ENCODE results near the gene ZNF687.
A peak's percentile ranks its signal among the peaks of the same experiment; 100 is the strongest.

Gene ZNF687

DNA sequence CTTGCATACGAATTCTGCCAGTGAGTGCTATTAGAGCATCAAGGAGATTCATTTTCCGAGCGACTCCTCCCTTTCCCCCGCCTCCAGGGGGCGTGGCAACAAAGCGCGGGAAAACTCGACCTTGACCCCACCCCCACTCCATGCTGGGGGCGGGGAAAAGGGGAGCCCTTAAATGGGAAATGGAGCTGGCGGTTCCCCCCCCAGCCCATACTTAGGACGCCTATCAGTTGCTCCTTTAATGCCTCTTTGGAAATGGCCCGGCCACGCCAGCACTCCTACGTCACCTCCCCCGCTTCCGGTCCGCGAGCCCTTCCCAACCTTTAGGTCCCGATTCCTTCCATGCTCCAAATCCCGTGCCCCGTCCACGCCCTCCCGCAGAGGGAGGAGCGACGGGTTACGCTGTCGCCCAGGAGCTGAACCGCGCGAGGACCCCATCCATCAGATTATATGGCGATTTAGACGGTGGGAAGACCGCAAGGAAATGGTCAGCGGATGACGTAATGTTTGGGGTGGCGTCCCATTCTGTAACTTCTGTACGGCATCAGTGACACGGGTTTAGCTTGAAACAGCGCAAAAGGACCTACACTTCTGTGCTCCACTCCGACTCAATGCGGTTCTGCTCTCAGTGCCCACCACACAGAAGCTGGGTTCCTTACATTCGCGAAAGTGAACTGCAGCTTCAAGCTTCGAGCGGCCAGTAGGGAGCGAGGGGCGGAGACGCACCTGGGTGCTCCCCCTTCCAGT, 702 bp upstream of the ZNF687 start:
- DNase-seq, result peak; percentile 97

DNA sequence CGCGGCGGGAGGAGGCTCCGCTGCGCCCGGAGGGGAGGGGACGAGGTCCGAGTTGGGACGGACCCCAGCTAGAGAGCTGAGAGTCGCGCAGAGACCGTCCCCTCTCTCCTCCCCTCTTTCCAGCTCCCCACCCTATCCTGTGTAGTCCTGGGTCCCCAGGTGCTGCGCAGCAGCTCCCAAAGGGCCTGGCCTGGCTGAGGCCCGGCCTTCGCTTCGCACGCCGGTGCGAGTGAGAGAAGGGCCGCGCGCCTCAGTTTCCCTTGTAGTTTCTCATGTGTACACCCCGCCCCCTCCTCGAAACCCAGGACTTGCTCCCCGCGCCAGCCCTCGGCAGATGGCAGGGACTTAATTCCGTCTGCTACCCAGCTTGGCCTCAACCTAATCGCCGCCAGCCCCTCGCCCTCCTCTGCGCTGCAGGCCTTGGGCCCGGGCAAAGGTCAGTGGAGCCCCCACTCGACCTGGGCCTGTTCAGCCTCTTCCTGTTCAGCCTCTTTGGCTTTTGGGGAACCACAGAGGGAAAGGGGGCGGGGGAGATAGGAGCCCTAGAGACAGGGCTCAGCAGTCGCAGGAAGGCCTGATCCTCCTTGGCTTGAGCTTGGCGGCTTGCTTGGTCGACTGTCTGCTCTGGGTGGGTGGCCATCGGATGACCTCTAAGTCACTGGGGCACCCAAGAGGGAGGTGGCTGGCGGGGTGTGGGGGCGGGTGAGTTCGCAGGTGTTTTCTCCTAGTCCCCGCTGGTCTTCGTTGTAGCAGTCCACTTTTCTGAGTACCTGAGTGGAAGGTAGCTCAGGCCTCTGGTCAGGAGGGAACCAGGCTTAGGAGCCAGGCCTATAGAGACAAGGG, 1.0 kb downstream of the ZNF687 start:
- no peak for DNase-seq

DNA sequence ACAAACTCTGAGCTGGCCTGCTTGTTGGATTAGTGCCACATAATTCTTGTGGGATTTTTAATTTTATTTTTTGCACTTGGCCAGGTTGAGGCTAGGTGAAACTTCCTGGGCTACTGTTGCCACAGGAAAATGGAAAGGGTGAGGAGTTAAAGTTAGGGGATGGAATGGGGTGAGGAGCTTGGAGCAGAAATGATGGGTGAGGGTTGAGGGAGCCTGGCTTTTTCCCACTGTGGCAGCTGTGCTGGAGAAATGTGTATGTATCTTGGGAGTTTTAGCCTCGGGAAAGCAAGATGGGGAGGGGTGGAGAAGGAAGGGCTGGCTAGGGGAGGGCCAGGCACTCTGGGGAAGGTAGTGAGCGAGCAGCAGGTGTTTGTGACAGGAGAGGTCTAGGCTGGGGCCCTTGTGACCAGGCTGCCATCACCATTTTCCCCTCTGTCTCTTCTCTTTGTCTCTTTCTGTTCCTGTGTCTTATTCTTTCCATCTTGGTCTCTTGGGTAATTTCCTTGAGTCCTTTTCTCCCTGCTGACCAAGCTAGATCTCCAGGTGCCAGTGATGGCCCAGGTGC, 2.0 kb downstream of the ZNF687 start:
- DNase-seq, result no peak

DNA sequence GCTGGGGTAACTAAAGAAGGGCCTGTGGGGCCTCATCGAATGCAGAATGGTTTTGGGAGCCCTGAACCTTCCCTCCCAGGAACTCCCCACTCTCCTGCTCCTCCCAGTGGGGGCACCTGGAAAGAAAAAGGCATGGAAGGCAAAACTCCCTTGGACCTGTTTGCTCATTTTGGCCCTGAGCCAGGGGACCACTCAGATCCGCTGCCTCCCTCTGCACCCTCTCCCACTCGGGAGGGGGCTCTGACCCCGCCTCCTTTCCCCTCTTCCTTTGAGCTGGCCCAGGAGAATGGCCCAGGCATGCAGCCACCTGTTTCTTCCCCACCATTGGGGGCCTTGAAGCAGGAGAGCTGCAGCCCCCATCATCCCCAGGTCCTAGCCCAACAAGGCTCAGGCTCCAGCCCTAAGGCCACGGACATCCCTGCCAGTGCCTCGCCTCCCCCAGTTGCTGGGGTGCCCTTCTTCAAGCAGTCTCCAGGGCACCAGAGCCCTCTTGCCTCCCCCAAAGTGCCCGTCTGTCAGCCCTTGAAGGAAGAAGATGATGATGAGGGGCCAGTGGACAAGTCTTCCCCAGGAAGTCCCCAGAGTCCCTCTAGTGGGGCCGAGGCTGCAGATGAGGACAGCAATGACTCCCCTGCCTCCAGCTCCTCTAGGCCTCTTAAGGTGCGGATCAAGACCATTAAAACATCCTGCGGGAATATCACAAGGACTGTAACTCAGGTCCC, 4.7 kb downstream of the ZNF687 start:
- no peak for DNase-seq

DNA sequence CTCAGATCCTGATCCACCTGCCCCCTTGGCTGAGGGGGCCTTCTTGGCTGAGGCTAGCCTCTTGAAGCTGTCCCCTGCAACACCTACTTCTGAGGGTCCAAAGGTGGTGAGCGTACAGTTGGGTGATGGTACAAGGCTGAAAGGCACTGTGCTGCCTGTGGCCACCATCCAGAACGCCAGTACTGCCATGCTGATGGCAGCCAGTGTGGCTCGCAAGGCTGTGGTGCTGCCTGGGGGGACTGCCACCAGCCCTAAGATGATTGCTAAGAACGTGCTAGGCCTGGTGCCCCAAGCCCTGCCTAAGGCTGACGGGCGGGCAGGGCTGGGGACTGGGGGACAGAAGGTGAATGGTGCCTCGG, 5.2 kb downstream of the ZNF687 start:
- DNase-seq, result no peak

DNA sequence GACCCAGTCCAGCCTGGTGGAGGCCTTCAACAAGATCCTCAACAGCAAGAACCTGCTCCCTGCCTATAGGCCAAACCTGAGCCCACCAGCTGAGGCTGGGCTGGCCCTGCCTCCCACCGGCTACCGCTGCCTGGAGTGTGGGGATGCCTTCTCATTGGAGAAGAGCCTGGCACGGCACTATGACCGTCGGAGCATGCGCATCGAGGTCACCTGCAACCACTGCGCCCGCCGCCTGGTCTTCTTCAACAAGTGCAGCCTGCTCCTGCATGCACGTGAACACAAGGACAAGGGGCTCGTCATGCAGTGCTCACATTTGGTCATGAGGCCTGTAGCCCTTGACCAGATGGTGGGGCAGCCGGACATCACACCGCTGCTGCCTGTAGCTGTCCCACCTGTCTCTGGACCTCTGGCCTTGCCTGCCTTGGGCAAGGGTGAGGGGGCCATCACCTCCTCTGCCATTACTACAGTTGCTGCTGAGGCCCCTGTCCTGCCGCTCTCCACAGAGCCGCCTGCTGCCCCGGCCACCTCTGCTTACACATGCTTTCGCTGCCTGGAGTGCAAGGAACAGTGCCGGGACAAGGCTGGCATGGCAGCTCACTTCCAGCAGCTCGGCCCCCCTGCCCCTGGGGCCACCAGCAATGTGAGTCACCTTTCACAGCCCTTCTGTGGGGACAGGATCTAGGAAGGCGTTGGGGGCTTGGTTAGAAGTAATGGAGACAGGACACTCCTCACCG, 5.8 kb downstream of the ZNF687 start:
- no peak for DNase-seq

DNA sequence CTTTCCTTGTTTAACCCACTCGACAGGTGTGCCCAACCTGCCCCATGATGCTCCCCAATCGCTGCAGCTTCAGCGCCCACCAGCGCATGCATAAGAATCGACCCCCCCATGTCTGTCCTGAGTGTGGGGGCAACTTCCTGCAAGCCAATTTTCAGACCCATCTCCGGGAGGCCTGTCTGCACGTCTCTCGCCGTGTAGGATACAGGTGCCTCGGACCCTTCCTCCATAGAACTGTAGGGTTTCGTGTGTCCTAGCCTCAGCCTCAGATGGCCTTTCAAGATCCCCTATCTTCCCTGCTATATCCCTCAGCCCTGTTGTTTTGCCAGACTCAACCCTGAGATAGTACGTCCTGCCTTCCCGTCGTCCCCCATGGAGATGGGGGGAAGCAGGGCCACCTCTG, 6.4 kb downstream of the ZNF687 start:
- no peak for DNase-seq

DNA sequence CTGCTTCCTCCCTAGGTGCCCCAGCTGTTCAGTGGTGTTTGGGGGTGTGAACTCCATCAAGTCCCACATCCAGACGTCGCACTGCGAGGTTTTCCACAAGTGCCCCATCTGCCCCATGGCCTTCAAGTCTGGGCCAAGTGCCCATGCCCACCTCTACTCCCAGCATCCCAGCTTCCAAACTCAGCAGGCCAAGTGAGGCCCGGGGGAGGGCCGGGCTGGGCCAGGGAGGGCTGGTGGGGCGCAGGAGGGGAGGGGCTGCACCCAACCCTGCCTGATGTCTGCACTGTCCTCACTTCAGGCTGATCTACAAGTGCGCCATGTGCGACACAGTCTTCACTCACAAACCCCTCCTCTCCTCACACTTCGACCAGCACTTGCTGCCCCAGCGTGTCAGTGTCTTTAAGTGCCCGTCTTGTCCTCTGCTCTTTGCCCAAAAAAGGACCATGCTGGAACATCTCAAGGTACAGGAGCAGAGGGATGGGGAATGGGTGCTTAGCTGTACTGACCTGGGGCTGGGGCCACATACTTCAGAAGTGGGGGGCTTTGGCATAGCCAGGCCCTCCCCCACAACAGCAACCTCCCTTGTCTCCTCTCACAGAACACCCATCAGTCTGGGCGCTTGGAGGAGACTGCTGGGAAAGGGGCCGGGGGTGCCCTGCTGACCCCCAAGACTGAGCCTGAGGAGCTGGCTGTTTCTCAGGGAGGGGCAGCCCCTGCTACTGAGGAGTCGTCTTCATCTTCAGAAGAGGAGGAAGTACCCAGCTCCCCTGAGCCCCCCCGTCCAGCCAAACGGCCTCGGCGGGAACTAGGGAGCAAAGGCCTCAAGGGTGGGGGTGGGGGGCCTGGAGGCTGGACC, 7.2 kb downstream of the ZNF687 start:
- DNase-seq, result no peak

DNA sequence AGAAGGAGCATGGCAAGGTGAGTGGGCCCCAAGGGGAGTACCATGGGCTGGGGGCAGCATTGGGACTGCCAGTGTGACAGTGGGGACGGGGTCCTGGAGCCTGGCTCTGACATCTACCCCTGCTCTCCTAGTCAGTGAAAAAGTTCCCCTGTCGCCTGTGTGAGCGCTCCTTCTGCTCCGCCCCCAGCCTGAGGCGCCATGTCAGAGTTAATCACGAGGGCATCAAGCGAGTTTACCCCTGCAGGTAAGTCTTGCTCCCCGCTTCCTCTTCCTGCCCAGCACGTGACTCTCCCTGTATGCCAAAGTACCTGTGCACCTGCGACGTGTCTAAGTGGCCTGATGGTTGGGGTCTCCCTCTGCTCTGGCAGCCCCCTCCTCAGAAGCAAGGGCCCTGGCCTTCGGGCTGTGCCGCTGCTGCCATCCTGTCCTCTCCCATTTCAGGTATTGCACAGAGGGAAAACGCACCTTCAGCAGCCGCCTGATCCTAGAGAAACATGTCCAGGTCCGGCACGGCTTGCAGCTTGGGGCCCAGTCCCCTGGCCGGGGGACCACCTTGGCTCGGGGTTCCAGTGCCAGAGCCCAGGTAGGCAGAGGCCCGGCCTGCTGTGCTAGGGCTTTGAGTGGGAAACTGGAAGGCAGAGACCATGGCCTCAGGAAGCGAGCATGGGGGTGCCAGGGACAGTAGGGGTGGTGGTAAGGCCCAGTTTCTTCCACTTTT, 8.1 kb downstream of the ZNF687 start:
- DNase-seq, result no peak

DNA sequence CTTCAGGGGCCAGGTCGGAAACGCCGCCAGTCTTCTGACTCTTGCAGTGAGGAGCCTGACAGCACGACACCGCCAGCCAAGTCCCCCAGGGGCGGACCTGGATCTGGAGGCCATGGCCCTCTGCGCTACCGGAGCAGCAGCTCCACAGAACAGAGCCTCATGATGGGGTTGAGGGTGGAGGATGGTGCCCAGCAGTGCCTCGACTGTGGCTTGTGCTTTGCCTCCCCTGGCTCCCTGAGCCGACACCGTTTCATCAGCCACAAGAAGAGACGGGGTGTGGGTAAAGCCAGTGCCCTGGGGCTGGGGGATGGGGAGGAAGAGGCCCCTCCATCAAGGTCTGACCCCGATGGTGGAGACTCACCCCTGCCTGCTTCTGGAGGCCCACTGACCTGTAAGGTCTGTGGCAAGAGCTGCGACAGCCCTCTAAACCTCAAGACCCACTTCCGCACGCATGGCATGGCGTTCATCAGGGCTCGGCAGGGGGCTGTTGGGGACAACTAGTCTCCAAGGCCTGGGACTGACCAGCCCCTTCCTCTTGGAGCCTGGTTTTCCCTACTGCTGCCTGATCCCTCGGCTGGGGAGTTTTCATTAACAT, 8.7 kb downstream of the ZNF687 start:
- DNase-seq, result no peak

DNA sequence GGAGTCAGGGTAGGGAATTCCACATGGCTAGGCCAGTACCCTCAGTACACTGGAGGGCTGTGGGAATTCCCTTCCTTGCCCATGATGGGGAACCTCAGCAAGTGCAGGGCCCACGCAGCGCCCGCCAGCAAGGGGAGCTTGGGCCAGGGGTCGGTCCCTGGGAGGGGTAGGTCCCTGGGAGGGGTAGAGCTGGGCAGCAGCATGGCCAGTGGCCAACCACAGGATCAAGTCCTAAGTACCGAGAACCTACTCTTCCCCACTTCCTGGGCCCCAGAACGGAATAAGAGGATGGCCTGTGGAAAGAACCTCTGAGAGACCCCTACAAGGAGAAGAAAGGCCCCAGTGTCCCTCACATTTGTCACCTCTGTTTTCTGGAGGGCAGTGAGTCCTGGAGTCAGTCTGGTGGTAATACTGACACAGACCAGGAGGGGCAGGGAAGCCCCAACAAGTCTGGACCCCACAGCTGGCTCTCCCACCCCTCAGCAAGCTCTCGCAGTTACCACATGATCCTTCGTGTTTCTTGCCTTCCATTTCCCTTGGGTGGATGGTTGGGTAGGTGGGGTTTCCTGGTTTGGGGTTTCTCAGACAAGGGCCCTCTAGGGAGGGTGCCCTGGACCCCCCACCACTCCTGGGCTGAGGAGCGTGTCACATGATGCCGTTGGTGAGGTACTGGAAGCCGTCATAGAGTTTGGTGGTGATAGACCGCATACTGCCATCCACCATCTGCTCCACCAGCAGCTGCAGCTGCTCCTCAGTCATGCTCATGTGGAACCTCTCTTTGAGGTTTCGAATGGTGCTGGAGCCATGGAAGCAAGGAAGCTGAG, 10.3 kb downstream of the ZNF687 start:
- DNase-seq, result no peak

DNA sequence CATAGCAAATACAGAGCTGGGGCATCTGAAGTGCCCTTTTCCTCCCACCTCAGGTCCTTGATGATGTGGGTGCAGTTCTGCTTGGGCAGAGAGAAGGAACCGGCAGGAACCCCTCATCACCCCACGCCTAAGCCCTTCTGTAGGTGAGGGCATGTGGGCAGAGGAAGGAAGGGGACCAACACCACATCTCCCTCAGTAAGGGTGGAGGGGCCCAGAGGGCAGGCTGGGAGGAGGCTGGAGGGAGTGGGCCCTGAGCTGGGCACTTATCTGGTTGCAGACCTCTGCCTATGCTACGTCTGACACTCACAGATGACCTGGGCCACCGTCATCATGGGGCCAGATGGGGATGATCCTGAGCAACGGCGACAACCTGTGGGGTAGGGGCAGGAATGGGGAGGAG, 11.0 kb downstream of the ZNF687 start:
- no peak for DNase-seq

DNA sequence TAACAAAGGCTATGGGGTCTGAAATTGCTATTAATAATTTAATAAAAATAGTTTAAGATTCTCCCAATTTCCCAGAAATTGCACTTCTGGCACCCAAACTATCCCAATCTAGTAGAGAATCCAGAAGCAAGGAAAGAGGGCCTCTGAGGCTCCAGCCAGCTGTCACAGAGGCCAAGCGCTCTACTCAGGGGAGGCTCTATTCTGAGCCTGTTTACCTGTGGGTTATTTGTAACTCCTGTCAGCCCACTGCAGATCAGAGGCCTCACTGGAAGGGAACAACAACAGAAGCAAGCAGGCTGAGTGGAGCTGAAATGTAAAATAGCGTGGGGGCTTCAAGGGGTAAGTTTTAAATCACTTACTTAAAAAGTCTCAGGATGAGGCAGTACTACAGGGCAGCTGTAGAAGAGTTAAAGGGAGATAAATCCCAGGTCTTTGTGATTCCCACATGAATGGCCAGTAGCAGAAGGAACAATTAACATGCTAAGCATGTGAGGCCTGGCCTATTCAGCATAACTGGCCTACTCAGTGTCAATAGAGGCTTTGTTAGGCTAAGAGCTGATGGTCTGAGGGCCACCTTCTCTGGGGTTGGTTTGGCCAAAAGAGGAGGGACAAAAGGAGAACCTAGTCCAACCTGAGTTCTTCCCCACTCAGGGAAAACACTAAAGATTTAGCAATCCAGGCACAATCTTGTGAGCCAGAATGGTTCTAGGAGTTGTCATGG, 12.8 kb downstream of the ZNF687 start:
- no peak for DNase-seq

DNA sequence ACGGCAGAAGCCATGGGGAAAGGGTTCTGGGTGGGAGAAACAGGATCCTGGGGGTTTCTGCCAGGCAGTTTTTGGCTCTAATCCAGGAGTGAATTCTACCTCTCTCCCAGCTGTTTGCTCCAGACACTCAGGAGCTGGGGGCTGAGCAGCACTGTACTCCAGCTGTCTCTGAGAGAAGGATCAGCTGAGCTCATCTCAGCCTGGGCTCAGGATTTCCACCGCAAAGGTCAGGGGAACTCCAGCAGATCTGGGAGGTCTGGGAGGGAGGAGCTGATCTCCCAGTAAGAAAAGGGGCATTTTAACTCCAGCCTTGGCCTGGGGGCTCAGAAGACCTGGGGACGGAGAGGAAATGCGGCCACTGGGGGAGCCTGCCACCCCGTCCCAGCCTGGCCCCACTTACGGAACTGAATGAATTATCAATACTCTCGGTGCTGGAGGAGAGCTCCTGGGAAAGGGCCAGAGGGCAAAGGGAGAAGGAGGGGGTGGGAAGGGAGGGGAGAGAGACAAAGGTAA, 27.8 kb downstream of the ZNF687 start:
- no peak for DNase-seq

DNA sequence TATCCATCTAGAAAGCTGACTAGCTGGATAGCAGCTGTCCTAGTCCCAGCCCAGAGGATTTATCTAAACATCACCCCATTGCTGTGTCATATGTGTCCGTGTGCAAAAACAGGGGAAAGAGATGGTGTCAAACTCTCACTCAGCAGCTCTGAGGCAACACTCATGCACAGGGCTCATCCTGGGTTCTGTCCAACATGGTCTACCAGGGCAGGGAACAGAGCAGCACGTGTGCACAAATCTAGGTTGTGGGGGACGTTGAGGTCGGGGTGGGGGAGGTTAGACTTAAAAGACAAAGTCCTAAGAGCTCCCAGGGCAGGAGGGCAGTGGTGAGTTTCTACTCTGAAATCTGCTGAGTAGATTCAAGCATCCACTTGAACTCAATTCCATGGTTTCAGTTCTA, 28.9 kb downstream of the ZNF687 start:
- DNase-seq, result no peak

DNA sequence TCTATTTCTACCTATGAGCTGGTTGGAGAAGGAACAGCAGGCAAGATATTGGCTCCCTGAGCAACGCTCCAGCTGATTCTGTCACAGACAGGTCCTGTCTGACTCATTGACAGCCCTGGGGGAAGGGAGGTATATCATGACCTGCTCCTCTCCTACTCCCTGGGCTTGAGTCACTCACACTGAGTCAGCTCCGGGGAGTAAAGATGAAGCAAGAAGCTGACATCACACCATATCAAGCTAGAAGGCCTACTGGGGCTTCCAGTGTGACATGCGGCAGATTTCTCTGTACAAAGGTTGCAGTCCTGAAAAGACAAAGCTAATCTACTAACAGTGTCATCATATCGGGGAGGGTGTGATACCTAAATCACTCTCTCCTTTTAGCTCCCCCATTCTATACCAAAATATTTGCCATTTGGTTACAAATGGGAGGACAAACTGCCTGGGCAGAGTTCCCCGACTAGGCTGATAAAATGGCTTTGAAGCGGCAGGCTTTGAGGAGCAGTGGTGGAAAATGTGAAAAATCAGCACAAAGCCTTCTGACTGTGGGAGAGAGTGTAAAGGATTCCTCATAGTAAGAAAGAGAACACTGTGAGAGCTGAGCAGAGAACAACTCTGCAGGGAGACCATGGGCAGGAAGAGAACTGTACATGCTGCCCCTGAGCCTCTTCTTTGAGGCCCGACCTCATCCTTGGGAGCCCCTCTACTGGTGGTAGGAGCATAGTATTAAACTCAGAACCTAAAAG, 29.7 kb downstream of the ZNF687 start:
- DNase-seq, result no peak

DNA sequence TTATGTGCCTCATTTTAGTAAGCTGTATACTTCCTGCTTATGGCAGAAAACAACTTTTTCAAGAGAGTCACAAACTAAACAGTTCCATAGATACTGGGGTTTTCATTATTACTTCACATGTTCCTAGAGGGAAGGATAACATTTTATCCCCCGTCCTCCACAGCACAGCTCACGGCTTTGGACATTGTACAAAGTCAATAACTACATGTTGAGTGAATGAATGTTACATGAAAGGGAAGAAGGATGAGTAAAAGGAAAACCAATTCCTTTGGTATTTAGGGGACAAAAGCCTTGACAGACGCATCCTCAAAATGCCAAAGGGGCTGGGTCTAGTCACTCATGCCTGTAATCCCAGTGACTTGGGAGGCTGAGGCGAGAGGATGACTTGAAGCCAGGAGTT, 30.3 kb downstream of the ZNF687 start:
- no peak for DNase-seq

DNA sequence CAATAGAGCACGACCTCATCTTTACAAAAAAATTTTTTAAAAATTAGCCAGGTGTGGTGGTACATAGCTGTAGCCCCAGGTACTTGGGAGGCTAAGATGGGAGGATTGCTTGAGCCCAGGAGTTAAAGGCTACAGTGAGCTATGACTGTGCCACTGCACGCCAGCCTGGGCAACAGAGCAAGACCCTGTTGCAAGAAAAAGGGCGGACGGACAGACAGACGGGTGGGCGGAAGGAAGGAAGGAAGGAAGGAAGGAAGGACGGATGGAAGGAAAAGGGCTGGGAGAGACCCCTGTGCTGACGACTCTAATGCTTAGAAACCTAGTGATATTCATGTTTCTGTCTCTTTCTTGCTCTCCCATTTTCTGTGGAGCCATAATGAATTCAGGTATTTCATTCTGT, 30.7 kb downstream of the ZNF687 start:
- DNase-seq, result no peak

All from NCI-H2081 treated with DMSO at 0.1 percent for 48 hours (cell line).